K562 (cell line): Measurements from ENCODE around the gene NR3C1. TPM values are rescaled to one million over a fixed set of nuclear protein-coding genes. Genes with fewer than 3 reads are reported as not detected.

ENCODE experiments used
- BRD9 ChIP-seq: fragments of 450-650 bp; IDR thresholded peaks from 2 replicates; pipeline ENCODE4 v1.6.1; 2018; ENCODE audit warnings: low read depth; ENCODE audit not compliant: partially characterized antibody
- CHD4 ChIP-seq: fragments of 200-600 bp; sonication (generic); IDR thresholded peaks from 3 replicates; pipeline ENCODE4 v1.6.1; 2012; ENCODE audit warnings: low read depth, mild to moderate bottlenecking, mixed read lengths, low read length, inconsistent platforms; ENCODE audit not compliant: insufficient read depth, insufficient replicate concordance, poor library complexity, severe bottlenecking
- ETV6 ChIP-seq, 3 experiments: fragments of 150-350 bp in 1 of 3; sonication (generic) in 1 of 3; formaldehyde crosslinking in 1 of 3; IDR thresholded peaks; 2 replicates each; pipeline versions ENCODE4 v1.6.1 to v1.8.0; 2014 to 2022; ENCODE audit warnings: borderline replicate concordance in 2 of 3, low read depth in 2 of 3, antibody characterized with exemption in 1 of 3, low read length in 1 of 3, mild to moderate bottlenecking in 1 of 3, missing genetic modification reagents in 1 of 3
- HDAC1 ChIP-seq, 2 experiments: fragments of 450-650 bp; IDR thresholded peaks; 2 replicates each; pipeline ENCODE4 v1.6.1; 2016 to 2017; ENCODE audit warnings: inconsistent platforms in 1 of 2, mild to moderate bottlenecking in 1 of 2, moderate library complexity in 1 of 2
- KAT8 ChIP-seq: fragments of 450-650 bp; IDR thresholded peaks from 2 replicates; pipeline ENCODE4 v1.6.1; 2016; ENCODE audit warnings: low read depth, mild to moderate bottlenecking
- NFXL1 ChIP-seq: fragments of 450-650 bp; formaldehyde crosslinking; IDR thresholded peaks from 2 replicates; pipeline ENCODE4 v1.4.0; 2021; ENCODE audit warnings: mild to moderate bottlenecking
- NR2C1 ChIP-seq, 2 experiments: fragments of 450-650 bp; IDR thresholded peaks; 2 replicates each; pipeline ENCODE4 v1.6.1; 2017; ENCODE audit warnings: mild to moderate bottlenecking in 2 of 2, antibody characterized with exemption in 1 of 2, inconsistent platforms in 1 of 2, missing compliant biosample characterization in 1 of 2, missing genetic modification characterization in 1 of 2
- SP1 ChIP-seq: sonication (generic); formaldehyde crosslinking; IDR thresholded peaks from 2 replicates; pipeline ENCODE4 v1.8.1; 2022; ENCODE audit warnings: mild to moderate bottlenecking, missing genetic modification reagents
- YBX1 ChIP-seq: fragments of 450-650 bp; IDR thresholded peaks from 2 replicates; pipeline ENCODE4 v1.7.1; 2016; ENCODE audit warnings: mild to moderate bottlenecking
- ZNF696 ChIP-seq: fragments of 250-450 bp; sonication (Bioruptor Pico); conservative IDR thresholded peaks from 2 replicates; pipeline ENCODE4 v1.4.0; 2020; ENCODE audit warnings: mild to moderate bottlenecking, moderate library complexity
- polyA plus RNA-seq, 8 experiments: library from polyadenylated mRNA; depleted of rRNA in 4 of 8; stranded (reverse) in 5 of 8; unstranded in 3 of 8; fragments of >200 nt; fragmentation: Nextera tagmentation in 2 of 8; fragmentation: Illumina TruSeq in 1 of 8; extraction: Ambion mirVana in 2 of 8; extraction: Trizol in 1 of 8; gene quantifications; 2 replicates each; pipeline versions ENCODE4 v1.2.1 to v1.2.3, GENCODE V29; 2011 to 2014; ENCODE audit warnings: inconsistent platforms in 1 of 8, missing spikeins in 1 of 8
- total RNA-seq, 7 experiments: library from RNA; depleted of rRNA in 6 of 7; stranded (reverse); fragments of >200 nt in 6 of 7; fragmentation: Illumina TruSeq in 2 of 7; extraction: Trizol in 2 of 7; gene quantifications; 2 replicates each; pipeline versions ENCODE4 v1.2.1 to v1.2.3, GENCODE V29; 2011 to 2021; ENCODE audit warnings: low replicate concordance in 1 of 7
- TF ChIP-seq, protein P1 (sequence below): sonication (generic); formaldehyde crosslinking; IDR thresholded peaks from 2 replicates; pipeline ENCODE4 v1.8.0; 2022; ENCODE audit warnings: mild to moderate bottlenecking, missing genetic modification reagents, borderline replicate concordance
- TF ChIP-seq, protein P2 (sequence below): fragments of 250-450 bp; sonication (Bioruptor Pico); IDR thresholded peaks from 2 replicates; pipeline ENCODE4 v1.6.1; 2021; ENCODE audit warnings: mild to moderate bottlenecking
- TF ChIP-seq, protein P3 (sequence below): sonication (generic); formaldehyde crosslinking; IDR thresholded peaks from 2 replicates; pipeline ENCODE4 v1.8.1; 2023; ENCODE audit warnings: mild to moderate bottlenecking, missing genetic modification reagents
- TF ChIP-seq, protein P4 (sequence below), 2 experiments: fragments of 450-650 bp; IDR thresholded peaks; 2 replicates each; pipeline ENCODE4 v1.6.1; 2016; ENCODE audit warnings: mild to moderate bottlenecking in 2 of 2, borderline replicate concordance in 1 of 2, low read depth in 1 of 2, moderate library complexity in 1 of 2

Gene NR3C1
- total and polyA plus RNA-seq, 9 of the 15 experiments (the other 6 are each of a cell fraction or from before 2014, with no cell fraction given), result 8.2 to 36.0 (median 15.0) TPM

DNA sequence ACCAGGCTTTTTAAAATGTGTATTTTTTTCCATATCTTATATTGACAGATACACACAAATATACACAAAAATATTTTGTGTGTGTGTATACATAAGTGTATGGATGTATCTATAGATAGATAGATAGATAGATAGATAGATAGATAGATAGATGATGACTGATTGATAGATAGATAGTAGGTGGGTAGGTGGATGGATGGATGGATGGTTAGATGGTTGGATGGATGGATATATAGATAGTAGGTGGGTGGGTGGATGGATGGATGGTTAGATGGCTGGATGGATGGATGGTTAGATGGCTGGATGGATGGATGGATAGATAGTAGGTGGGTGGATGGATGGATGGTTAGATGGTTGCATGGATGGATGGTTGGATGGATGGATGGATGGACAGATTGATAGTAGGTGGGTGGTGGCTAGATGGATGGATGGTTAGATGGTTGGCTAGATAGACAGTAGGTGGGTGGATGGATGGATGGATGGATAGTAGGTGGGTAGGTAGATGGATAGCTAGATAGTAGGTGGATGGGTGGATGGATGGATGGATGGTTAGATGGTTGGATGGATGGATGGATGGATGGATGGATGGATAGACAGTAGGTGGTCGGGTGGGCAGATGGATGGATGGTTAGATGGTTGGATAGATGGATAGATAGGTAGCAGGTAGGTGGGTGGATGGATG lies 156.2 kb downstream of the NR3C1 start (continued):
- TF ChIP-seq, protein P1, sequence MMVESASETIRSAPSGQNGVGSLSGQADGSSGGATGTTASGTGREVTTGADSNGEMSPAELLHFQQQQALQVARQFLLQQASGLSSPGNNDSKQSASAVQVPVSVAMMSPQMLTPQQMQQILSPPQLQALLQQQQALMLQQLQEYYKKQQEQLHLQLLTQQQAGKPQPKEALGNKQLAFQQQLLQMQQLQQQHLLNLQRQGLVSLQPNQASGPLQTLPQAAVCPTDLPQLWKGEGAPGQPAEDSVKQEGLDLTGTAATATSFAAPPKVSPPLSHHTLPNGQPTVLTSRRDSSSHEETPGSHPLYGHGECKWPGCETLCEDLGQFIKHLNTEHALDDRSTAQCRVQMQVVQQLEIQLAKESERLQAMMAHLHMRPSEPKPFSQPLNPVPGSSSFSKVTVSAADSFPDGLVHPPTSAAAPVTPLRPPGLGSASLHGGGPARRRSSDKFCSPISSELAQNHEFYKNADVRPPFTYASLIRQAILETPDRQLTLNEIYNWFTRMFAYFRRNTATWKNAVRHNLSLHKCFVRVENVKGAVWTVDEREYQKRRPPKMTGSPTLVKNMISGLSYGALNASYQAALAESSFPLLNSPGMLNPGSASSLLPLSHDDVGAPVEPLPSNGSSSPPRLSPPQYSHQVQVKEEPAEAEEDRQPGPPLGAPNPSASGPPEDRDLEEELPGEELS (CRISPR knock-in tag), result no peak
- TF ChIP-seq ETV6 (IDR thresholded peaks at IDR 0.05; ENCODE audit: borderline replicate concordance in 1 of 2, low read depth in 2 of 2, low read length in 1 of 2) (no peak), ETV6 (CRISPR knock-in tag; IDR thresholded peaks at IDR 0.05; ENCODE audit: borderline replicate concordance) (no peak), HDAC1 (IDR thresholded peaks at IDR 0.05) (peak in 1 of 2 experiments; percentile 44; a peak in 1 of 4 replicates), CHD4 (no peak), YBX1 (peak; percentile 71; the same call in 1 of the 2 replicates), SP1 (CRISPR knock-in tag) (no peak), KAT8 (no peak), NFXL1 (CRISPR knock-in tag) (no peak), BRD9 (no peak), ZNF696 (CRISPR knock-in tag) (no peak), NR2C1 (IDR thresholded peaks at IDR 0.05) (no peak), NR2C1 (tag; IDR thresholded peaks at IDR 0.05) (no peak)
- TF ChIP-seq, protein P2, sequence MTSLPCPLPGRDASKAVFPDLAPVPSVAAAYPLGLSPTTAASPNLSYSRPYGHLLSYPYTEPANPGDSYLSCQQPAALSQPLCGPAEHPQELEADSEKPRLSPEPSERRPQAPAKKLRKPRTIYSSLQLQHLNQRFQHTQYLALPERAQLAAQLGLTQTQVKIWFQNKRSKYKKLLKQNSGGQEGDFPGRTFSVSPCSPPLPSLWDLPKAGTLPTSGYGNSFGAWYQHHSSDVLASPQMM (CRISPR knock-in tag), result no peak
- TF ChIP-seq, protein P3, sequence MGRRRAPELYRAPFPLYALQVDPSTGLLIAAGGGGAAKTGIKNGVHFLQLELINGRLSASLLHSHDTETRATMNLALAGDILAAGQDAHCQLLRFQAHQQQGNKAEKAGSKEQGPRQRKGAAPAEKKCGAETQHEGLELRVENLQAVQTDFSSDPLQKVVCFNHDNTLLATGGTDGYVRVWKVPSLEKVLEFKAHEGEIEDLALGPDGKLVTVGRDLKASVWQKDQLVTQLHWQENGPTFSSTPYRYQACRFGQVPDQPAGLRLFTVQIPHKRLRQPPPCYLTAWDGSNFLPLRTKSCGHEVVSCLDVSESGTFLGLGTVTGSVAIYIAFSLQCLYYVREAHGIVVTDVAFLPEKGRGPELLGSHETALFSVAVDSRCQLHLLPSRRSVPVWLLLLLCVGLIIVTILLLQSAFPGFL (CRISPR knock-in tag), result no peak
- TF ChIP-seq, protein P4, sequence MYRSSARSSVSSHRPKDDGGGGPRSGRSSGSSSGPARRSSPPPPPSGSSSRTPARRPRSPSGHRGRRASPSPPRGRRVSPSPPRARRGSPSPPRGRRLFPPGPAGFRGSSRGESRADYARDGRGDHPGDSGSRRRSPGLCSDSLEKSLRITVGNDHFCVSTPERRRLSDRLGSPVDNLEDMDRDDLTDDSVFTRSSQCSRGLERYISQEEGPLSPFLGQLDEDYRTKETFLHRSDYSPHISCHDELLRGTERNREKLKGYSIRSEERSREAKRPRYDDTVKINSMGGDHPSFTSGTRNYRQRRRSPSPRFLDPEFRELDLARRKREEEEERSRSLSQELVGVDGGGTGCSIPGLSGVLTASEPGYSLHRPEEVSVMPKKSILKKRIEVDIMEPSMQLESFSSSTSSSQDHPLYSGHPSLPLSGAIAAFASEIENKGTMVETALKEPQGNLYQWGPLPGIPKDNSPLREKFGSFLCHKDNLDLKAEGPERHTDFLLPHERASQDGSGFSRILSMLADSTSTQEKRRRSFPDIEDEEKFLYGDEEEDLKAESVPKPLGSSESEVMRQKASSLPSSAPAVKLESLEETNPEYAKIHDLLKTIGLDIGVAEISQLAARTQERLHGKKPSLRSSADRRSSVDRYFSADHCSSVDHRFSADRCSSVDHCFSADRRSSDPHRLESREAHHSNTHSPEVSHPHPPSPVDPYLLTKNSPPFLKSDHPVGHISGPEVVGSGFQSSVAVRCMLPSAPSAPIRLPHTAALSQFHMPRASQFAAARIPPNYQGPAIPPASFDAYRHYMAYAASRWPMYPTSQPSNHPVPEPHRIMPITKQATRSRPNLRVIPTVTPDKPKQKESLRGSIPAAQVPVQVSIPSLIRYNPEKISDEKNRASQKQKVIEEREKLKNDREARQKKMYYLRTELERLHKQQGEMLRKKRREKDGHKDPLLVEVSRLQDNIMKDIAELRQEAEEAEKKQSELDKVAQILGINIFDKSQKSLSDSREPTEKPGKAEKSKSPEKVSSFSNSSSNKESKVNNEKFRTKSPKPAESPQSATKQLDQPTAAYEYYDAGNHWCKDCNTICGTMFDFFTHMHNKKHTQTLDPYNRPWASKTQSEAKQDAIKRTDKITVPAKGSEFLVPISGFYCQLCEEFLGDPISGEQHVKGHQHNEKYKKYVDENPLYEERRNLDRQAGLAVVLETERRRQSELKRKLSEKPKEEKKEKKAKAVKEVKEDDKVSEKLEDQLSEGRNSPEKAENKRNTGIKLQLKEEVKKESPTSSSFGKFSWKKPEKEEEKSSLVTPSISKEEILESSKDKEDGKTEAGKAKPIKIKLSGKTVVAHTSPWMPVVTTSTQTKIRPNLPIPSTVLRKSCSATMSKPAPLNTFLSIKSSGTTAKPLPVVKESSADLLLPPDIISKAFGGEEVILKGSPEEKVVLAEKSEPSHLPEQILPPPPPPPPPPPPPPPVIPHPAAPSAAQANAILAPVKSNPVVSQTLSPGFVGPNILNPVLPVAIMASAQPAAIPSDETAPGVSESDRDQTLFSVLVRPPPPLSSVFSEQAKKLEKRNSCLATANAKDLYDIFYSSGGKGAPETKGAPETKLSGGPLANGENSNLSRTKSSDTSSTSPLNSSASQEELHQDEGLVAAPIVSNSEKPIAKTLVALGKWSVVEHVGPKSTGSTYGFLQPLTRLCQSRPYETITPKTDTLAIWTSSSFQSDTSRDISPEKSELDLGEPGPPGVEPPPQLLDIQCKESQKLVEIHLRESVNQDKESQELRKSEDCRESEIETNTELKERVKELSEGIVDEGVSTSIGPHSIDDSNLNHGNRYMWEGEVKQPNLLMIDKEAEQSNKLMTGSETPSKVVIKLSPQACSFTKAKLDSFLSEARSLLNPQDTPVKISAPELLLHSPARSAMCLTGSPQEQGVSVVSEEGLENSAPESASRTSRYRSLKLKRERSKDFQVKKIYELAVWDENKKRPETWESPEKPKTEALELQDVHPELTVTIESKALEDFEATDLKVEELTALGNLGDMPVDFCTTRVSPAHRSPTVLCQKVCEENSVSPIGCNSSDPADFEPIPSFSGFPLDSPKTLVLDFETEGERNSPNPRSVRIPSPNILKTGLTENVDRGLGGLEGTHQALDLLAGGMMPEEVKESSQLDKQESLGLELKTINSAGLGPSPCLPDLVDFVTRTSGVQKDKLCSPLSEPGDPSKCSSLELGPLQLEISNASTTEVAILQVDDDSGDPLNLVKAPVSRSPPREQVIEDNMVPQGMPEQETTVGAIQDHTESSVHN (IDR thresholded peaks at IDR 0.05; ENCODE audit: borderline replicate concordance in 1 of 2, low read depth in 1 of 2), result no peak
